ENCODE data around the gene RAB7B. TPM values are rescaled to one million over a fixed set of nuclear protein-coding genes. Genes with fewer than 3 reads are reported as not detected.

Gene RAB7B
- total RNA-seq, 2 donors from 2014 or later, result 0.18 TPM; not detected in 1

GRCh38 chr1:205939690-205940330 lies 63.4 kb downstream of the RAB7B start:
- no peaks in the 10 kb centered on the region for H3K9me3 ChIP-seq (ENCODE audit: control insufficient read depth, low read length, poor library complexity, severe bottlenecking)
- H3K27ac Mint-ChIP-seq, result no peak overlapping the region
- ATAC-seq, result no peak
- H3K4me1 Mint-ChIP-seq, result peaks cover 11% of the 10 kb centered on the region
- peaks cover 89% of the 10 kb centered on the region for H3K27me3 Mint-ChIP-seq
- H3K36me3 Mint-ChIP-seq (ENCODE audit: low read depth), result peaks cover 4% of the 10 kb centered on the region
- no peak for DNase-seq
- H3K4me3 Mint-ChIP-seq, result no peak overlapping the region

- Mint-ChIP-seq H3K36me3 (ENCODE audit: low read depth) (peaks cover 6% of the 10 kb centered on the region), H3K4me1 (peaks cover 9% of the 10 kb centered on the region), H3K4me3 (no peak overlapping the region), H3K27me3 (peaks cover 88% of the 10 kb centered on the region), H3K27ac (no peak overlapping the region)
- ATAC-seq (no peak), DNase-seq (no peak)
- H3K9me3 ChIP-seq (ENCODE audit: control insufficient read depth, low read length, poor library complexity, severe bottlenecking), result no peaks in the 10 kb centered on the region
Measured at GRCh38 chr1:205938682-205939081, 64.5 kb downstream of the RAB7B start.

- DNase-seq (no peak), ATAC-seq (no peak)
- Mint-ChIP-seq H3K36me3 (ENCODE audit: low read depth) (peaks cover 12% of the 10 kb centered on the region), H3K4me1 (peaks cover 8% of the 10 kb centered on the region), H3K4me3 (no peak overlapping the region), H3K27me3 (peaks cover 88% of the 10 kb centered on the region), H3K27ac (no peak overlapping the region)
- H3K9me3 ChIP-seq (ENCODE audit: control insufficient read depth, low read length, poor library complexity, severe bottlenecking), result no peaks in the 10 kb centered on the region
Measured at GRCh38 chr1:205936846-205937586, 66.2 kb downstream of the RAB7B start.

- peaks cover 14% of the 10 kb centered on the region for H3K36me3 Mint-ChIP-seq (ENCODE audit: low read depth)
- peaks cover 6% of the 10 kb centered on the region for H3K4me1 Mint-ChIP-seq
- DNase-seq (no peak), ATAC-seq (no peak)
- H3K27ac Mint-ChIP-seq, result no peak overlapping the region
- peaks cover 83% of the 10 kb centered on the region for H3K27me3 Mint-ChIP-seq
- no peaks in the 10 kb centered on the region for H3K9me3 ChIP-seq (ENCODE audit: control insufficient read depth, low read length, poor library complexity, severe bottlenecking)
- H3K4me3 Mint-ChIP-seq, result no peak overlapping the region
Measured at GRCh38 chr1:205936311-205936710, 66.9 kb downstream of the RAB7B start.

- no peak for DNase-seq
- Mint-ChIP-seq H3K4me1 (peaks cover 6% of the 10 kb centered on the region), H3K4me3 (no peak overlapping the region), H3K27me3 (peaks cover 82% of the 10 kb centered on the region), H3K27ac (no peak overlapping the region), H3K36me3 (ENCODE audit: low read depth) (peaks cover 14% of the 10 kb centered on the region)
- no peak for ATAC-seq
- no peaks in the 10 kb centered on the region for H3K9me3 ChIP-seq (ENCODE audit: control insufficient read depth, low read length, poor library complexity, severe bottlenecking)
Measured at GRCh38 chr1:205935869-205936268, 67.3 kb downstream of the RAB7B start.

- H3K27ac Mint-ChIP-seq, result no peak overlapping the region
- peaks cover 14% of the 10 kb centered on the region for H3K36me3 Mint-ChIP-seq (ENCODE audit: low read depth)
- peaks cover 11% of the 10 kb centered on the region for H3K4me1 Mint-ChIP-seq
- DNase-seq, result no peak
- H3K9me3 ChIP-seq (ENCODE audit: control insufficient read depth, low read length, poor library complexity, severe bottlenecking), result no peaks in the 10 kb centered on the region
- H3K27me3 Mint-ChIP-seq, result peaks cover 82% of the 10 kb centered on the region
- ATAC-seq, result no peak
- H3K4me3 Mint-ChIP-seq, result no peak overlapping the region
Measured at GRCh38 chr1:205934788-205935187, 68.4 kb downstream of the RAB7B start.

- no peaks in the 10 kb centered on the region for H3K9me3 ChIP-seq (ENCODE audit: control insufficient read depth, low read length, poor library complexity, severe bottlenecking)
- Mint-ChIP-seq H3K4me3 (no peak overlapping the region), H3K27ac (no peak overlapping the region), H3K36me3 (ENCODE audit: low read depth) (peaks cover 14% of the 10 kb centered on the region), H3K27me3 (peaks cover 76% of the 10 kb centered on the region), H3K4me1 (peaks cover 8% of the 10 kb centered on the region)
- ATAC-seq (no peak), DNase-seq (no peak)
Measured at GRCh38 chr1:205933671-205934618, 69.2 kb downstream of the RAB7B start.

GRCh38 chr1:205932776-205933175 lies 70.4 kb downstream of the RAB7B start:
- no peak overlapping the region for H3K27ac Mint-ChIP-seq
- H3K36me3 Mint-ChIP-seq (ENCODE audit: low read depth), result peaks cover 9% of the 10 kb centered on the region
- no peak for ATAC-seq
- peaks cover 70% of the 10 kb centered on the region for H3K27me3 Mint-ChIP-seq
- DNase-seq, result no peak
- no peak overlapping the region for H3K4me3 Mint-ChIP-seq
- H3K9me3 ChIP-seq (ENCODE audit: control insufficient read depth, low read length, poor library complexity, severe bottlenecking), result no peaks in the 10 kb centered on the region
- H3K4me1 Mint-ChIP-seq, result peaks cover 8% of the 10 kb centered on the region

- ATAC-seq (no peak), DNase-seq (no peak)
- Mint-ChIP-seq H3K27me3 (peaks cover 61% of the 10 kb centered on the region), H3K4me1 (peaks cover 8% of the 10 kb centered on the region), H3K36me3 (ENCODE audit: low read depth) (peaks cover 9% of the 10 kb centered on the region), H3K4me3 (no peak overlapping the region), H3K27ac (no peak overlapping the region)
- no peaks in the 10 kb centered on the region for H3K9me3 ChIP-seq (ENCODE audit: control insufficient read depth, low read length, poor library complexity, severe bottlenecking)
Measured at GRCh38 chr1:205930799-205931281, 72.4 kb downstream of the RAB7B start.

- H3K9me3 ChIP-seq (ENCODE audit: control insufficient read depth, low read length, poor library complexity, severe bottlenecking), result no peaks in the 10 kb centered on the region
- Mint-ChIP-seq H3K36me3 (ENCODE audit: low read depth) (peaks cover 9% of the 10 kb centered on the region), H3K4me1 (peaks cover 8% of the 10 kb centered on the region), H3K27ac (no peak overlapping the region), H3K4me3 (no peak overlapping the region), H3K27me3 (peaks cover 58% of the 10 kb centered on the region)
- no peak for DNase-seq
- ATAC-seq, result no peak
Measured at GRCh38 chr1:205930195-205930577, 73.0 kb downstream of the RAB7B start.

- ATAC-seq (no peak), DNase-seq (no peak)
- Mint-ChIP-seq H3K27me3 (peaks cover 58% of the 10 kb centered on the region), H3K36me3 (ENCODE audit: low read depth) (peaks cover 9% of the 10 kb centered on the region), H3K4me3 (no peak overlapping the region), H3K4me1 (peaks cover 8% of the 10 kb centered on the region), H3K27ac (no peak overlapping the region)
- no peaks in the 10 kb centered on the region for H3K9me3 ChIP-seq (ENCODE audit: control insufficient read depth, low read length, poor library complexity, severe bottlenecking)
Measured at GRCh38 chr1:205929496-205930194, 73.5 kb downstream of the RAB7B start.

GRCh38 chr1:205928317-205928716 lies 74.9 kb downstream of the RAB7B start:
- no peak for DNase-seq
- no peak overlapping the region for H3K27ac Mint-ChIP-seq
- H3K9me3 ChIP-seq (ENCODE audit: control insufficient read depth, low read length, poor library complexity, severe bottlenecking), result no peaks in the 10 kb centered on the region
- peaks cover 49% of the 10 kb centered on the region for H3K27me3 Mint-ChIP-seq
- ATAC-seq, result no peak
- H3K4me1 Mint-ChIP-seq, result peaks cover 8% of the 10 kb centered on the region
- no peak overlapping the region for H3K4me3 Mint-ChIP-seq
- peaks cover 7% of the 10 kb centered on the region for H3K36me3 Mint-ChIP-seq (ENCODE audit: low read depth)

Measured in T-helper 17 cell (primary cell).